BJ (cell line): Measurements from ENCODE around the gene PFKFB2. TPM values are rescaled to one million over a fixed set of nuclear protein-coding genes. Genes with fewer than 3 reads are reported as not detected.

Source experiments
- CTCF ChIA-PET: fragments of 350-600 bp; formaldehyde crosslinking; extraction: SDS; loops from one replicate; lab custom pipeline; 2021; ENCODE audit warnings: antibody characterized with exemption, inconsistent platforms; lab: Yijun Ruan, JAX
- POLR2A ChIA-PET: fragments of 300-600 bp; sonication (Branson Sonifier 250); formaldehyde crosslinking; extraction: SDS; loops from one replicate; lab custom pipeline; 2021; ENCODE audit warnings: antibody characterized with exemption; lab: Charles Lee
- DNase-seq: peaks from one replicate; pipeline ENCODE4 v3.0.0-alpha.2; 2011; ENCODE audit warnings: low read depth
- H3K27me3 ChIP-seq: 2 replicates; pipeline ENCODE4 v1.6.0; 2011; ENCODE audit warnings: low read length; ENCODE audit not compliant: control insufficient read depth, insufficient read depth
- H3K36me3 ChIP-seq: 2 replicates; pipeline ENCODE4 v1.5.1; 2011; ENCODE audit warnings: low read length; ENCODE audit not compliant: control insufficient read depth, insufficient read depth
- H3K4me3 ChIP-seq: 2 replicates; pipeline ENCODE4 v1.5.1; 2011; ENCODE audit warnings: low read depth, mild to moderate bottlenecking, control low read depth, low read length
- polyA plus RNA-seq: library from polyadenylated mRNA; depleted of rRNA; stranded (reverse); fragments of >200 nt; gene quantifications from 2 replicates; pipeline ENCODE4 v1.2.3, GENCODE V29; 2011
- TF ChIP-seq, protein P1 (sequence below): IDR thresholded peaks from 2 replicates; pipeline ENCODE4 v1.5.1; 2011; ENCODE audit warnings: low read depth, mild to moderate bottlenecking, control low read depth, inconsistent platforms, low read length, moderate library complexity; ENCODE audit not compliant: insufficient read depth

The PFKFB2 gene
- polyA plus RNA-seq, 1 experiment, result 1.5 TPM

DNA sequence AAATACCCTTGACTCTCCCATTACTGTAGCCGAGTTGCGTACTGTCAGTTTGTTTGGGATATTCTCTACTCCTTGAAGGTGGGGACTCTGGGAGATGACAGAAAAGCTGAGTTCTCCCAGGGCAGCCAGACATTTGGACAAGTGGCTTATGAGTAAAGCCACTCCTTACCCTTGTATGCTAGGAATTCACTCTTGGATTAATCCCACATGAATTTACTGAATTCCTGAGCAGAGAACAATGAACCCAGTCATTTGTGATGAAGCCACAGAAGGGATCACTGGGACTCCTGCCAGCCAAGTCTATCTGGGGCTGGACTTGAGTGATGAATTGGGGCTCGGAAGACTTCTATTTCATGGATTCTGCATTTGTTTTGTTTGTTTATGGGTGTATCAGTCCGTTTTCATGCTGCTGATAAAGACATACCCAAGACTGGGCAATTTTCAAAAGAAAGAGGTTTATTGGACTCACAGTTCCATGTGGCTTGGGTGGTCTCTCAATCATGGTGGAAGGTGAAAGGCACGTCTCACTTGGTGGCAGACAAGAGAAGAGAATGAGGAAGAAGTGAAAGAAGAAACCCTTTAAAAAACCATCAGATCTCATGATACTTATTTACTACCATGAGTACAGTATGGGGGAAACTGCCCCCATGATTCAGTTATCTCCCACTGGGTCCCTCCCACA lies 45.6 kb upstream of the PFKFB2 start:
- peak; percentile 85 for DNase-seq
- no peaks in the 10 kb centered on the region for H3K27me3 ChIP-seq
- no peaks in the 10 kb centered on the region for H3K36me3 ChIP-seq
- POLR2A ChIA-PET, result no interaction called here
- H3K4me3 ChIP-seq, result no peak overlapping the region
- TF ChIP-seq, protein P1, sequence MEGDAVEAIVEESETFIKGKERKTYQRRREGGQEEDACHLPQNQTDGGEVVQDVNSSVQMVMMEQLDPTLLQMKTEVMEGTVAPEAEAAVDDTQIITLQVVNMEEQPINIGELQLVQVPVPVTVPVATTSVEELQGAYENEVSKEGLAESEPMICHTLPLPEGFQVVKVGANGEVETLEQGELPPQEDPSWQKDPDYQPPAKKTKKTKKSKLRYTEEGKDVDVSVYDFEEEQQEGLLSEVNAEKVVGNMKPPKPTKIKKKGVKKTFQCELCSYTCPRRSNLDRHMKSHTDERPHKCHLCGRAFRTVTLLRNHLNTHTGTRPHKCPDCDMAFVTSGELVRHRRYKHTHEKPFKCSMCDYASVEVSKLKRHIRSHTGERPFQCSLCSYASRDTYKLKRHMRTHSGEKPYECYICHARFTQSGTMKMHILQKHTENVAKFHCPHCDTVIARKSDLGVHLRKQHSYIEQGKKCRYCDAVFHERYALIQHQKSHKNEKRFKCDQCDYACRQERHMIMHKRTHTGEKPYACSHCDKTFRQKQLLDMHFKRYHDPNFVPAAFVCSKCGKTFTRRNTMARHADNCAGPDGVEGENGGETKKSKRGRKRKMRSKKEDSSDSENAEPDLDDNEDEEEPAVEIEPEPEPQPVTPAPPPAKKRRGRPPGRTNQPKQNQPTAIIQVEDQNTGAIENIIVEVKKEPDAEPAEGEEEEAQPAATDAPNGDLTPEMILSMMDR, result no peak
- CTCF ChIA-PET, result interaction anchor here (0.9 to 2.0 kb wide), 4 partner anchors 15 to 399 kb away, joined by 3 to 5 read pairs (median 4); no protein-coding TSS in a partner anchor

DNA sequence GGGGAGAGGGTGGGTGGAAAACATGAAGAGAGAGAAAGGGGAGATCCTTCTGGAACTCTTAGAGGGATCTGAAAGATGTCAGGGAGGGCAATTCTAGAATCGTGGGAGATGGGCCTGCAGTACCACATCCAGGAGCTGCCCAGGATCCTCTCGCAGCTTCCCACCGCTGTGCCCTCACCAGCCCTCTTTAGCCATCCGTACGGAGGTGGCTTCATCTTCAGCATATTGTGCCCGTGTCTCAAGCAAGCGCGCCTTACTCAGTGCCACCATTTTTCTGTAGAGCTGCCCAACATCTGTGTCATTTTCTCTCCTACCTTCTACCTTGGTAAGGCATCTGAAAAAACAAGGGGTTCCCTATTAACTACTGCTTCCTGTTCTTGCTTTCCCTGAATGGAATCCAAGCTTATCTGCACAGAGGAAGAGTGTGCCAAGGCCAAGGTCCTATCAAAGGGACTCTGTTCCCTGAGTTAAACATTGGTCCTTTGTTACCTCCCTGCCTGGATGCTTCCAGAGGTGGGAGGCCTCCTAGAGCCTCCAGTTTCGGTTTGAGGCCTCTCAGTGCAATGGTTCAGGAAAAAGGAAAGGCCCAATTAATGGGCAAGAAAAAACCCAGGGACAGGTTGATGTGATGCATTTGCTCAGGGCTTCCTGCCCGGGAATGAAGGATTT lies 43.8 kb upstream of the PFKFB2 start:
- POLR2A ChIA-PET, result no interaction called here
- TF ChIP-seq, protein P1, result no peak
- CTCF ChIA-PET, result interaction anchor here (1.4 kb wide), 1 partner anchor 12 kb away, joined by 4 read pairs; no protein-coding TSS in a partner anchor

DNA sequence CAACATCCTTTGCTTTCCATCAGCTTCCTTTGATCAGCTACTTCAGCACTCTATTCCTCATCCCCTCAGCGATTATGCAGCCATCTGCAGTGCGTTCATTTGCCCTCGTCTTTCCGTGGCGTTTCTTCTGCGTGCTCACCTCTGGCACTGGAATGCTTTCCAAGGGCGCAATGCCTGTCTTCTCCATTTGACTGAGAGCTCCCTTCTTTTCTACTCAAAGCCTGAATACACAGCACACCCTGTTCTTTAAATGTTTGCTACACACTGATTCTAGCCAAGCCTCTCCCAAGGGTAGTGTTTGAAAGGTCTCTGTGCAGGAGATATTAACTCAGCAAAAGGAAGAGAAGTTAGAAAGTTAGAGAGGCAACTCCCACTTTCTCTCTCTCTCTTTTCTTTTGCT lies 43.1 kb upstream of the PFKFB2 start:
- Histone ChIP-seq H3K4me3 (no peak overlapping the region), H3K36me3 (no peaks in the 10 kb centered on the region), H3K27me3 (no peaks in the 10 kb centered on the region)
- TF ChIP-seq, protein P1, result no peak
- DNase-seq, result no peak
- CTCF ChIA-PET, result interaction anchor here (1.4 kb wide), 1 partner anchor 11 kb away, joined by 4 read pairs; no protein-coding TSS in a partner anchor
- POLR2A ChIA-PET, result no interaction called here

More for the DNA sequence above, 43.8 kb upstream of the PFKFB2 start:
- H3K27me3 ChIP-seq, result no peaks in the 10 kb centered on the region
- H3K36me3 ChIP-seq, result no peaks in the 10 kb centered on the region
- DNase-seq, result no peak
- no peak overlapping the region for H3K4me3 ChIP-seq

DNA sequence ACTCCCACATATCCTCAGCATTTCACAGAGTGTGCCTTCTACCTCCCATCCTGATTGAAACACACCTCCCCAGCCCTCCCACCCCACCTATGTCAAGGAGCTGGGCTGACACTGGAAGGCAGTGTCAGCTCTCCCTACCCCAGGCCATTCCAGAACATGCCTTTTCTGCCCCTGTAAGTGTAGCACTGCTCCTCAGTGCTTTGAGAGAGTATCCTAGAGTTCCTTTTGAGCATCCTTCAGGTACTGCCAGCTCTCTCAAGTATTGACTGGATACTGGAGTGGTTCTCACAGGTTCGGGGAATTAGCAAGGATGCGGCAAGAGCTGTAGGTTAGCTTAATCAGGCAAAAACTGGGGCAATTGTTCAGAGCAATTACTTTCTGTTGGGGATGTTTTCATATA lies 42.3 kb upstream of the PFKFB2 start:
- TF ChIP-seq, protein P1, result no peak
- ChIA-PET POLR2A (no interaction called here), CTCF (interaction anchor here (1.0 to 1.2 kb wide), 3 partner anchors 28 to 42 kb away, joined by 3 to 5 read pairs (median 3); partner anchors contain the start of gene PFKFB2)
- Histone ChIP-seq H3K4me3 (no peak overlapping the region), H3K36me3 (no peaks in the 10 kb centered on the region), H3K27me3 (no peaks in the 10 kb centered on the region)
- no peak for DNase-seq
